HG03066 (cell line): ENCODE data around the gene SYT3.
"Not testable (repeated sequence)": the region's sequence is repeated elsewhere in the genome, so short reads cannot be mapped to it uniquely, and the experiment has no call there.

ENCODE experiments used
- ATAC-seq: cut with Tn5 transposase; IDR thresholded peaks from one replicate; pipeline ENCODE4 v1.9.1; 2021; ENCODE audit warnings: low read depth; ENCODE audit not compliant: unreplicated experiment

Gene SYT3

GRCh38 chr19:50640368-50640767, 687 bp upstream of the SYT3 start:
- ATAC-seq = no peak

GRCh38 chr19:50638600-50638999, 1.1 kb downstream of the SYT3 start:
- ATAC-seq = no peak

- no peak for ATAC-seq
These were observed 3.2 kb downstream of the SYT3 start for GRCh38 chr19:50636317-50637085.

GRCh38 chr19:50633973-50634372, 5.7 kb downstream of the SYT3 start:
- no peak for ATAC-seq

GRCh38 chr19:50633359-50633758, 6.3 kb downstream of the SYT3 start:
- ATAC-seq = no peak

- ATAC-seq = no peak
These were observed 7.4 kb downstream of the SYT3 start for GRCh38 chr19:50632151-50632835.

- ATAC-seq = no peak
These were observed 9.9 kb downstream of the SYT3 start for GRCh38 chr19:50629801-50630200.

- no peak for ATAC-seq
These were observed 10.5 kb downstream of the SYT3 start for GRCh38 chr19:50629194-50629593.

- ATAC-seq = no peak
These were observed 11.1 kb downstream of the SYT3 start for GRCh38 chr19:50628551-50628950.

GRCh38 chr19:50628146-50628545, 11.5 kb downstream of the SYT3 start:
- no peak for ATAC-seq

GRCh38 chr19:50626795-50627194, 12.9 kb downstream of the SYT3 start:
- no peak for ATAC-seq

GRCh38 chr19:50626011-50626410, 13.7 kb downstream of the SYT3 start:
- no peak for ATAC-seq

- ATAC-seq = no peak
These were observed 14.6 kb downstream of the SYT3 start for GRCh38 chr19:50624949-50625600.

GRCh38 chr19:50620394-50620906, 19.2 kb downstream of the SYT3 start:
- ATAC-seq = not testable (repeated sequence)

GRCh38 chr19:50619184-50619583, 20.5 kb downstream of the SYT3 start:
- ATAC-seq = not testable (repeated sequence)

- ATAC-seq = not testable (repeated sequence)
These were observed 21.3 kb downstream of the SYT3 start for GRCh38 chr19:50618379-50618778.

- not testable (repeated sequence) for ATAC-seq
These were observed 26.9 kb downstream of the SYT3 start for GRCh38 chr19:50612504-50613404.

- no peak for ATAC-seq
These were observed 31.6 kb downstream of the SYT3 start for GRCh38 chr19:50607874-50608785.

GRCh38 chr19:50607388-50607787, 32.3 kb downstream of the SYT3 start:
- no peak for ATAC-seq
